DMS53 treated with DMSO at 0.1 percent for 48 hours (cell line): ENCODE measurements around the gene FZD10.

Source experiments
- DNase-seq: peaks from one replicate; lab custom pipeline; 2025; ENCODE audit not compliant: unreplicated experiment; lab: John Stamatoyannopoulos, UW

The FZD10 gene

GRCh38 chr12:130202201-130202600, 39.9 kb downstream of the FZD10 start:
- no peak for DNase-seq

DNA sequence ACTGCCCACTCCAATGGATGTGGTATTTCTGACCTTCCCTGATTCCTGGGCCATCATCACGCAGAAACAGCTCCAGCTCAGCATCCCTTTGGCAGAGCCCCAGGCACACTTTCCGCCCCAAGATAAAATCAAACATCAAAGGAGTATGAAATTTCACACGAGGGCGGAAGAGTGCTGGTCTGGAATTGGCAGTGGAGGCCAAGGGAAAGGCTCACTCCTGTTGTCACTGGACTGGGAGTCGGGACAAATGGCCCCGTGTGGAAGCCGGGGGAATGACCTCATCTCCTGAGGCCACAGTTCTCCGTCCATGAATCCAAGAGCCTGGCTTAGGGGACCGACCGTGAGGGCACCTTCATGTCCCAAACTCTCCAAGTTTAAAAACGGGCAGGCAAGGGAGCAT, 40.9 kb downstream of the FZD10 start:
- no peak for DNase-seq

GRCh38 chr12:130204541-130204953, 42.3 kb downstream of the FZD10 start:
- no peak for DNase-seq

DNA sequence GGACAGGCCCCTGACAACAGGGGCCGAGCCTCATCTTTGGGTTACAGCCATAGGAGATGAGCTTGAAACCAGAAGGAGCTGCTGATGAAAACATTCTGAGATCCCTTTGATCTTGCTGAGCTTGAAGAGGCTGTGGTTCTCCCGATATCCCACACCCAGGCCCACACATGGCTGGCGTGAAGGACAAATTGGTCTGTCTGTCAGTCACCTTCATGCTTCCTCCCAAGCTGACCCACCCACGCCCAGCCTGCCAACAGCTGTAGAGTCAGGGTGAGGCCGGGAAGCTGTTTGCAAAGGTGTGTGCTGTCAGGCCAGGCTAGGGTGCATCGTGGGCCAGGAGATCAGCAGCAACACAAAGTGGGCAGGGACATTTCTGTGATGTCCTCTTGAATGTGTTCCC, 43.2 kb downstream of the FZD10 start:
- no peak for DNase-seq

GRCh38 chr12:130212384-130212989, 50.2 kb downstream of the FZD10 start:
- DNase-seq = no peak

GRCh38 chr12:130213249-130213648, 51.0 kb downstream of the FZD10 start:
- no peak for DNase-seq

DNA sequence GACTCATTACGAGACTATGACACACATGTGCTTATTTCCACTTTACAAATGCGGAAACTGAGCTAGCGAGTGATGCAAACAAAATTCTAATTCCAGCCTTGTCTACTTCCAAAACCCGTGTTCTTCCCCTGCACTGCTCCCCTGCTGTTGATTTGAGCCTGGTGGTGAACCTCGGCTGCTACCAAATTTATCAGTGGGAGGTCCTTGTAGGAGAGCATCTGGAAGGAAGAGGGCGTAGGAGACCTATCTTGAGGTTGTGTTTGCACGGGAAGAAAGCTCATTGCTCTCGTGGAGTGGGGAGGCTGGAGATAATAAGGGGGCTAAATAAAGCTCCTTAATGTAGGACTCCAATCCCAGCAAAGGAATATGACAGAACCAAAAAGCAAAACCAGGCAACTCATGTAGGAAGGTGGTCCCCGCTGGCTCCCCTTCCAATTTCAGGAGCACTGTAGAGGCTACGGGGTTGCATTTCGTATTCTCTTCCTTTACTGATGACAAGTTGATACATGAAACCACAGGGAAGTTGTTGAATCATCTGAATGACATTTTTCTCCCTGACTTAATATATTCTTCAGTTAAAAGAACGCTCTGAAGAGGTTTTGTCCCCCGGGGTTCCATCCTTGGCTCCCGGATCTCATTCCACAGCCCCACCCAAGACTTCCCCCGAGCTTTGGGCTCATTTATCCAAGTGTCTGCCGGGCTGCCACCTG, 52.6 kb downstream of the FZD10 start:
- DNase-seq = no peak
